ENCODE data around the gene NAV1. TPM values are rescaled to one million over a fixed set of nuclear protein-coding genes. Genes with fewer than 3 reads are reported as not detected.
"Not testable (repeated sequence)": the region's sequence is repeated elsewhere in the genome, so short reads cannot be mapped to it uniquely, and the experiment has no call there.

The NAV1 gene
- 10 to 100 TPM; 18.3 to 26.1 (median 20.6) TPM for polyA plus RNA-seq (ENCODE audit: insufficient read length in 3 of 3)
- long read RNA-seq, donor 1 = 0 reads
- long read RNA-seq, donor 2 = 0 reads
- long read RNA-seq, donor 3, partial matches to known transcripts = 7 of 7 reads
- long read RNA-seq, donor 3, other reads (novel, unspliced or antisense) = 0 of 7 reads
- long read RNA-seq, donor 4 = 0 reads
- long read RNA-seq, donor 5 = 0 reads
- long read RNA-seq, donor 6 = 0 reads
- long read RNA-seq, donor 7, partial matches to known transcripts = 0 of 1 reads
- long read RNA-seq, donor 7, other reads (novel, unspliced or antisense) = 0 of 1 reads
- long read RNA-seq, donor 8 = 0 reads
- long read RNA-seq, donor 9, partial matches to known transcripts = 6 of 7 reads
- long read RNA-seq, donor 9, other reads (novel, unspliced or antisense) = 0 of 7 reads
- long read RNA-seq, donor 10 = 0 reads
- long read RNA-seq, donor 11, partial matches to known transcripts = 5 of 5 reads
- long read RNA-seq, donor 11, other reads (novel, unspliced or antisense) = 0 of 5 reads
- long read RNA-seq, donor 12, partial matches to known transcripts = 8 of 9 reads
- long read RNA-seq, donor 12, other reads (novel, unspliced or antisense) = 0 of 9 reads
- long read RNA-seq, donor 13, partial matches to known transcripts = 7 of 7 reads
- long read RNA-seq, donor 13, other reads (novel, unspliced or antisense) = 0 of 7 reads
- long read RNA-seq, donor 14 = 0 reads
- long read RNA-seq, donor 15 = 0 reads
- long read RNA-seq, donor 16 = 0 reads

GRCh38 chr1:201538612-201539551 lies at the start of gene NAV1:
Gene NAV1, plus strand, starts transcription at chr1:201539127. Its CDS starts 83,758 bp downstream, at chr1:201622885.
- DNase-seq = peak; percentile 73

GRCh38 chr1:201489643-201490261 lies 49.2 kb upstream of the NAV1 start:
- no peak for DNase-seq

- no peak for DNase-seq
These were observed 48.2 kb upstream of the NAV1 start for GRCh38 chr1:201490708-201491131.

- no peak for DNase-seq
These were observed 46.9 kb upstream of the NAV1 start for GRCh38 chr1:201491896-201492511.

- not testable (repeated sequence) for DNase-seq
These were observed 45.8 kb upstream of the NAV1 start for GRCh38 chr1:201493026-201493656.

- DNase-seq = peak; percentile 87
These were observed 44.9 kb upstream of the NAV1 start for GRCh38 chr1:201493757-201494617.

GRCh38 chr1:201495551-201496295 lies 43.2 kb upstream of the NAV1 start:
- peak; percentile 82 for DNase-seq

- no peak for DNase-seq
These were observed 42.6 kb upstream of the NAV1 start for GRCh38 chr1:201496296-201496690.

GRCh38 chr1:201497935-201498509 lies 40.9 kb upstream of the NAV1 start:
- DNase-seq = no peak

- DNase-seq = no peak
These were observed 40.3 kb upstream of the NAV1 start for GRCh38 chr1:201498621-201499020.

GRCh38 chr1:201499191-201499590 lies 39.7 kb upstream of the NAV1 start:
- no peak for DNase-seq

- DNase-seq = no peak
These were observed 38.9 kb upstream of the NAV1 start for GRCh38 chr1:201499795-201500669.

- no peak for DNase-seq
These were observed 38.2 kb upstream of the NAV1 start for GRCh38 chr1:201500670-201501120.

GRCh38 chr1:201501144-201501543 lies 37.8 kb upstream of the NAV1 start:
- DNase-seq = no peak

- DNase-seq = peak; percentile 92
These were observed 37.0 kb upstream of the NAV1 start for GRCh38 chr1:201501812-201502510.

GRCh38 chr1:201502511-201502857 lies 36.4 kb upstream of the NAV1 start:
- DNase-seq = no peak
